T-helper 1 cell treated with Interleukin-12 subunit alpha and Interleukin-12 subunit beta and Interleukin-4 antibody, amounts not matched to agents 30 ng/mL and 1 ng/mL, for 36 hours (primary cell): Measurements from ENCODE around the gene LBX2. TPM values are rescaled to one million over a fixed set of nuclear protein-coding genes. Genes with fewer than 3 reads are reported as not detected.

Experiments used
- intact Hi-C: fragments of 100-400 bp; cut with micrococcal nuclease; formaldehyde crosslinking; loops from one replicate; pipeline ENCODE4 v1.15.1; 2024
- total RNA-seq: library from RNA; stranded (reverse); gene quantifications from 2 replicates; pipeline ENCODE4 v1.2.3, GENCODE V29; 2022

The LBX2 gene
- total RNA-seq, 1 donor from 2014 or later, result 0.42 TPM

DNA sequence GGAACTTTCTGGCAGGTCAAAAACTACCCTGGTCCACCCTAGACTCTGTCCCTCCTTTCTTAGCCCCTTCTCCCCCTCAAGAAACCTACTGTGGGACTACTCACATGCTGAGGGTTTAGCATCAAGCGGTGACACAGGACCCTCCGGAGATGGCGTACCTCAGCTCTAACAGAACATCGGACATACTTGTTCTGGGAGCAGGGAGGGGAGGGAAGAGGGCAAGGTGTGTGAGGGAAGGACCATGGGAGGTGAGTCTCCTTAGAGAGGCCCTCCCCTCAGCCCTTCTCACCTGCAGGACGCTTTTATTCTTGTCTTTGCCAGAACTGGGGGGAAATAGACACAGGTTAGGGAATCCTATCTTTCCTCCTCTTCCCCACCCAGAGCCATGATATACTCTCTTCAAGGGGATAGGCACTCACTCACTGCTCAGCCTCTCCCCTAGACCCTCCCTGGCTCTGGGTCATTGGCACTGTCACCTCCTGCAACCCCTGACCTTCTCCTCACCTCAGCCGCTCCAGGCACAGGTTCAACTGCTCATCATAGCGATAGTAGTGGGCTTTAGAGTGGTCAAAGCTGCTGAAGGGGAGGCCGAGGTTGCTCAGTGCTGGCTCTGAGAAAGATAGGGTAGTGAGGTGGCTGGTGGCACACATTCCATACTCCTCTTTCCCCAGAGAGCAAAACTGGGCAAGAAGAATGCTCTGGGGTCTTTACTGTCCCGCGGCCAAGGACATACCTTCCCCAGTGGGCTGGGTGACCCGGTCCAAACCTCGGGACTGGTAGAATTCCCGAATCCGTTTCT is 6.2 kb upstream of the LBX2 start:
- intact Hi-C loops, result loop anchor here (2.0 kb wide), 4 partner anchors 51 to 239 kb away; partner anchors contain the start of genes C2orf81, INO80B, SEMA4F and WDR54

DNA sequence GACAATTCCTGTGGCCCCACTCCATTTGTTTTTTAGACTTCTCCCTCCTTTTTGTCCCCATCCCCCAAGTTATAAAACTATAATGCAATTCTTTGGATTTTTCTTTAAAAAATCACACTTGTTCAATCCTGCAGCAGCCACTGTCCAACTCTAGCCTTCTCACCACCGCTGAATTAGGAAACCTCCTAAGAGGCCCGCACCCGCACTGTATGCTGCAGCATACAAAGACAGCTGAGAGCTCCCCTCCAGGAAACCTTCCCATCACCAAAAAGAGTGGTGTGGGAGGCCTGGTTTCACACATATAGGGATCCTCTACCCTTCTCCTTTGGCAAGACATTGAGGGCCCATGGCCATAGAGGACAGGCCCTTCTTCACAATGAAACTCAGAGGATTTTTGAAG is 5.2 kb upstream of the LBX2 start:
- intact Hi-C loops, result loop anchor here (5.0 kb wide), 1 partner anchor 1212 kb away; the partner anchor contains the start of gene EGR4

DNA sequence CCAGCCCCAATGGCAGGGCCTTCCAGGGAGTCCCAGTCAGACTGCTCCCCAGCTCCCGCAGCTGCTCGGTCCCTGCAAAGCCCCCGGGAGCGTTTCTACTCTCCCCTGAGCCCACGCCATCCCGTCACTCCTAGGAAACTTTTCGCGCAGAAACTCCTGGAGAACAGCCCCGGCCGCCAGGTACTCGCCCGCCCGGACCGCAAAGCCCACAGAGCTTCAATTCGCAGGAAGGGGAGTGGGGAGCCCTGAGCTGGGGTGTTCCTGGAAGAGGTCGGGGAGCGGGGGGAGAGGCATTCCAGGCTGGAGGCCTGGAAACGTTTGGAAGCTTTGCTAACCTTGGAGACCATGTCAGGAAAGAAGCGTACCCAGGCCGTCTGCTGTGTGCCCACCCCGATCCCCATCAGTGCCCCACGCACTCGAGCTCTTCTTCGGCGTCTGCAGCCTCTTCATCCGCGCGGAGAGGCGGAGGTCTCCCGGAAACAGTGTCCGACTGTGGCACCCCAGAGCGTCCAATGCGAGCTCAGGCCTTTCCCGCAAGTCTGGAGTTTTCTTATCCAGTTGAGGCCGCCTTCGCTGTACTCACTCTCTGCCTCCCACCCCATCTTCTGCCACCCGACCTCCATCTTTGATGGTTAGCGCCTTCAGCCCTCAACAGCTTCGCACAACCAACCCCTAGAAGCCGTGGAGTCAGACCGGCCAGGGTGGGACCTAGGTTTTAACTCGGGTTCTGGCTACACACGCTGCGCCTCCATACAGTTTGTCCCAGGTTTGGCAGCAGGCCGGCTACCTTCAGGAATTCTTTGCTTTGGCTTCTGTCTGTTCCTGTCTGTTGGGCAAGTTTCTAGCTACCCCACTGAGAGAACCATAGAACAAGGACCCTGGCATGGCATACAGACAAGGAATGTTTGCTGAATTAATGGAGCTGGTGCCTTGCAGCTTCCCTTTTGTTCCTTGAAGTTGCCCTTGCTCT is 4.4 kb upstream of the LBX2 start:
- intact Hi-C loops, result loop anchor here (1.0 to 5.0 kb wide), 2 partner anchors 20 to 1211 kb away; partner anchors contain the start of genes EGR4 and TTC31

DNA sequence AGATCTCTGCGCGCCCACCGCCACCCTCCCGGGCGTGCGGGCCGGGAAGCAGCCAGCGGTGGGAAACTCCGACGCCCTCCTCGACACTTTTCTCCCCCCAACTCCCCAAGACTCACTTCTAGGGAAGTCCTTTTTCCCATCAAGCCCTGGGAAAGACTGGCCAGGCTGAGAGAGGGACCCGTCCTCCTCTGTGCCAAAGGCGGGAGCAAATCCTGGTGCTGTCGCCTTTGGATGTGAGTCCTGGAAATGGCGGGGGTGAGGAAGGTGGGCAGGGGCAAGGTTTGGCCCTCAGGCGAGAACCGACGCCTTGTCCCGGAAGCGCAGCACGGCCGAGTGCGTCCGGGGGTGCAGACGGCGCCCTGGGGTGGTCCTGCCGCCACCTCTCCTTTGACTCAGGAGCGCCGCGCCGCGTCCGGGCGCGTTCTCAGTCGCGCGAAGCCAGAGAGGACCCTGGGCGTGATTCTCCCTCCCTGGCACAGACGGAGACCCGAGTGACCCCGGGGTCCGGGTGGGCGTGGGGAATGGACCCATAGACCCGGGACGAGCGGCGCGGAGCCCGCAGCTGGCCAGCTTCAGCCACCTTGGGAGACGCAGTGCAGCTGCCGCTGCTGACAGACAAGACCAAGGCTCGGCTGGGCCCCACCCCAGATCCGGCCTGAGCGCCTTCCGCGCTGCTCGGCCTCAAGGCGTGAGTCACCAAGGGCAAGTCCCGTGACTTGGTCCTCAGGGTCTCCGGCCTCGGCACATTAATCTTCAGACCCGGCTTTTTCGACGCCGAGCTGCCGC is 3.5 kb upstream of the LBX2 start:
- intact Hi-C loops, result loop anchor here (1.0 to 5.0 kb wide), 2 partner anchors 20 to 1211 kb away; partner anchors contain the start of genes EGR4 and TTC31

DNA sequence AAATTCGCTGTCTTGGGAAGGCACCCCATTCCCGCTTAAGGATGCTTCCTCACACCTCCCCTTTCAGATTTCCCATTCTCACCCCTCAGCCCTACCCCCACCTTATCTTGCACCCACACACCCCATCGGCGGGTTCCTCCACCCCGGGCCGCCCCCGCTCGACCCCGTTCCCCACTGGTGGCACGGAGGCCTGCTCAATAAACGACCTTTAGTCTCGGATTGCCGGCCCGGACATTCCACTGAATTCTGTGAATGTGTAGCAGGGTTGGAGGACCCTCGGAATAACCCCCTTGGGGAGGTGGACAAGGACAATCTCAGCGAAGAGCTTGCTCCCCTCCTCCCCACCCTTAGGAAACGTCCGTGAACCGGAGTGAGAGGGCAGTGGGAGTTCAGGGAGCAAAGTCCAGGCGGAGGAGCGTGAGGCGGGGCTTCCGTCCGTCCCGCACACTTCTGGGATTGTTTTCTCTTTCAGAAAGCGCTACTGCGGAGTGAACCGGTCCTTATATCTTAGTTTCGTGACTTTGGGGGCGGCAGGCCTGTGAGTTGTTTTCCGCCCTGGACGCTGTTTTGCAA is 2.8 kb upstream of the LBX2 start:
- intact Hi-C loops, result loop anchor here (5.0 kb wide), 1 partner anchor 1210 kb away; the partner anchor contains the start of gene EGR4

DNA sequence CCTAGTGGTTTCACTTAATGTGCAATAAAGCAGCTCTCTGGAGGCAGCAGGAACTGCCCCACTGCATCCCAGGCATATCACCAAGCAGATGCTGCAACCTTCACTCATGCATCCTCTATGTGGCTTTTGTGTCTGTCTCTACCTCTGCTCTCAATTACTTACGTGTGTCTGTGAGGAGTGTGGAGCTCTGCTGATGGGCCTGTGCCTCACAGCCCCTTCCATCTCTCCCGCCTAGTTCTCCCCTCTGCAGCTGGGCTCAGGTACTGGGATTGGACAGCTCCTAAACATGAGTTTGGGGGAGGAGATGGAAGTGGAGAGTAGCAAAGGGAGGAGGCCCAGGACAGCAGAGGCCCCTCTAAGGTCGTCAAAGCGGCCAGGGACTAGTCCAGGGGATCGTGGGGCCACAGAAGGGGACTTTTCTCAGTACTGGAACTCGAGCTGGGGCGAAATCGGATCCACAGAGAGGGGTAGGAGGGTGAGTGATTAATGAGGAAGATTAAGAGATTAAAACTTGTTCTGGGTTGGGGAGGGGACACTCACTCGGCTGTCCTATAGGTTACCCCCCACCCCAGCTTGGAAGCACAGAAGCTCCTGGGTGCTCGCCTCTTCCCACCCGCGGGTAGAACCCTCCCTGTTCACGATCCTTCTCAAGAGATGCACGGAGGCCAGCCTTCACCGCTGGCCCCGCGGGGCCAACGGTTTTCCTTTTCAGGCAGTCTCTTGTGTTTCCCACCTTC is 2.1 kb upstream of the LBX2 start:
- intact Hi-C loops, result loop anchor here (5.0 kb wide), 1 partner anchor 1209 kb away; the partner anchor contains the start of gene EGR4

DNA sequence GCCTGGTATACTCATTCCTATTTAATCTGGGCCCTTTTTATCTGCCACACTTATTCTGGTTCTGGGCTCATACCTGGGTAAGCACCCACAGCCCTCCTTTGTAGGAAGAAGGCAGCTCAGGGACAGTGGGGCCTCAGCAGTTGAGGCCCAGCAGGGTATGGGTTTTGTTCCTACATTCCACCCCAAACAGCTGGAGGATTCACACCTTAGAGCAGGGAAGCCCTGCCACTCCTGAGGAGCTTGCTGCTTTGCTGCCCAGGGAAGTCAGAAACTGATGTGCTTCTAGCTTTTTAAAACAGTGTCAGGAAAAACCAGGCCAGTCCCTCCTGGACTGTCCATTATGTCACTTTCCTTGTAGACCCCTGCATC is 1.2 kb upstream of the LBX2 start:
- intact Hi-C loops, result loop anchor here (5.0 kb wide), 1 partner anchor 1208 kb away; the partner anchor contains the start of gene EGR4

DNA sequence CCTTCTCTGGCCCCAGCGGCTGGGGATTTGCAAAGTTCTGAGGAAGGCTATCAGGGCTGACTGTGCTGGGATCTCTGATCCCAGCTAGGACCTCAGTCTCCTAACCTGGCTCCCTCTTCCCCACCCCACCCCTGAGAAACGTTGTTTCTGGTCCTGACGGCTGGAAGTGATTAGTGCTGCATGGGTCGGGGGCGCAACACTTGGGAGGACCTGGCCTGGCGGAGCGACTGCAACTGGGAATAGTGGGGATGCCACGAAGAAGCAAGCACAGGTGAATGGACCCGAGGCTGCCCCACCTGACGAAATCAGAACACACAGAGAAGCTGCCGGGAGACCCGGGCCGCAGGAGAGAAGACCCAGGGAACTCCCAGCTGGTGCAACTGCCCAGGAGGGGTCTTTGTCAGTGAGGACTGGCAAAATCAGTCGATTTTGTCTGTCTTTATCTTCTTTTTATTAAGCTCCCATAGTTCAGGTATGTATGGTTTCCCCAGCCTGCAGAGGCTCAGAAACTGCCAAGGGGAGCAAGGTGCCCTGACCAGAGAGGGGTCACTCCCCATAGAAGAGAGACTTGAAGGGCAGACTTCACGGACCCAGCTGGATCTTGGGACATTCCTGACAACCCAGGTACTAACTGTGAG is 656 bp upstream of the LBX2 start:
- intact Hi-C loops, result loop anchor here (1.0 to 5.0 kb wide), 2 partner anchors 16 to 1208 kb away; partner anchors contain the start of gene EGR4

DNA sequence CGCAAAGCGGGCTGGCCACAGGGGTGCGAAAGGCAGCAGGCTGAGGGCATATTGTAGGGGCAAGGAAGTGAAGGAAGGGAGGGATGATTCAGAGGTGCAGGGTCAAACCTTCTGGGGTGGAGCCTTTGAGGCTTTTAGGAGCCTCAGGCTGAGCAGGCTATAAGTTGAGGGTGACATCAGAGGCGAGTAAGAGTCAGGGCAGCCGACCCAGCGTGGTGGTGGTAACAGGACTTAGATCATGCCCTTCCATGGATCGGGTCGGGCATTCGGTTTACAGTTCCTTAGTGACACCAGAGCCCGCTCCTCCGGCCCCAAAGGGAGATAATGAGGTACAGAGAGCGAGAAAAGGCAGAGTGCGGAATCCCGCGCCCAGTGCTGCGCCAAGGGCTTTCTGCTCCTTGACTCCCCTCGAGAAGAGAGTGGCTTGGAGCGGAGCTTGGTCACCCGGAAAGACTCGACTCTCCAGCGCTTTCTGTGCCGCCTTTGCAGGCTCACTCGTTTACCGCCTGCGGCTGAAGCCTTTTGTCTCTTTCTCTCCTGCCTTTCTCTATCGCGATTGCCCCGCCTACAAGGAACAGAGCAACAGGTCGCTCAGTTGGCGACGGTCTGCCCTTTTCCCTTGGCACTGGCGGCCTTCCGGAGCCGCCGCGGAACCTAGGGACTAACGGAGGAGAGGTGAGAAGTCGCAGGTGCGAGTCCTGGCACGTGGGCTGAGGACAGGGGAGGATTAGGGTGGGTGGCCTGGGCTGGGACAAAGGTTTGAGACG is 720 bp downstream of the LBX2 start:
- intact Hi-C loops, result loop anchor here (1.0 kb wide), 5 partner anchors 9 to 89 kb away; partner anchors contain the start of genes AUP1, HTRA2, PCGF1 and TTC31

DNA sequence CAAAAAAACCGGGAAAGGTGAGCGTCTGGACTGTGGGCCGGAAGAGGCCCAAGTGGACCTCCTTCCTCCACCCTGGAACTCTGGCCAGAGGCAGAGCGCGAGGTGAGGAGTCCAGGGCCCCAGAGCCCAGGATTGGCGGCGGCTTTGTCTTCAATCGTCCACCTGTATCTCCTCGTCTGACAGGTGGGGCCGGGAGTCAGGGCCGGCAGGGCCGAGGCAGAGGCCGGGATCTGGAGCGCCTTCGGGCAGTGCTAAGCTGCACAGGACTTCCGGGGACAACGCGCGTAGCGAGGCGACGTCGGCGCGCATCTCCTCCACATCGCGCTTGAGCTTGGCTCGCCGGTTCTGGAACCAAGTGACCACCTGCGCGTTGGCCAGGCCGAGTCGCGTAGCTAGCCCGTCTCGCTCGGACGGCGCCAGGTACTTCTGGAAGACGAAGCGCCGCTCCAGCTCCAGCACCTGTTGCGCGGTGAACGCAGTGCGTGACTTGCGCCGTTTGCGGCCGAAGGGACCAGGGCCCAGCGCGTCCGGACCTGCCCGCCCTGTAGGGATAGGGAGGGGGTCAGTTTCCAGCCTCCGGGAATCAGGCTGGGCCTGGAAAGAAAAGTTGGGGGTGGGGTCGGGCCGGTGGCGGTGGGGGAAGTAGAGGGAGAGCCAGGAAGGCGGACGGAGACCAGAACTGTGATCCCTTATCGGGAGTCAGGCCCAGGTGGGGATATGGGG is 1.5 kb downstream of the LBX2 start:
- intact Hi-C loops, result loop anchor here (1.0 kb wide), 4 partner anchors 9 to 89 kb away; partner anchors contain the start of genes AUP1, HTRA2, PCGF1 and TTC31

DNA sequence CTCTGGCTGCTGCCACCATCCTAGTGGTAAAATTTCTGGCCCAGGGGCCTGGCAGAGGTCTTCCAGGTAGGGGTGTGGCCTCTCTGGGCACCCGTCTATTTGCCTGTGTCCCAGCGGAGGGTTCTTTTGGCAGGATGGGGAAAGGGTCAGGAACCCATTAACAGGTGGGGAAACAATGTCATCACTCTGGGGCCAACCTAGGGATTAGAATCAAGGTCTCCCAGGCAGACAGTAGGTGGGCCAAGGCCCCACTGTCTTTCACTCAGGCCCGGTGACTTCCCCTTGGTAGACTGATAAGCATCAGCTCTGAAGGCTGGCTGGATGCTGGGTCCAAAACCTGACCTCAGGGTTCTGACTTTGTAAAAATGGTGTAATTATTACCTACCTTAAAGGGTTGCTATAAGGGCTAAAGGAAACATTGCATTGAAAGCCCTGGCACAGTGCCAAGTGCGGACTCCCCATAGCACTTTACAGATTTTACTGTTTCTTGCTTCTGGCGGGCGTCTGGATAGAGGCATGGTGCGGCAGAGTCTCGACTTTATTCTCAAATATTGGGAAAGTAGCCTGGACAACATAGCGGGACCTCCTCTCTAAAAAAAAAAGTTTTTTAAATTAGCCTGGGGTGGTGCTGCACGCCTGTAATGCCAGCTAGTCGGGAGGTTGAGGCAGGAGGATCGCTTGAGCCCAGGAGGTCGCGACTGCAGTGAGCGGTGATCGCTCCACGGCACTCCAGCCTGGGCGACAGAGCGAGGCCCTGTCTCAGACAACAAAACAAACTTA is 2.2 kb downstream of the LBX2 start:
- intact Hi-C loops, result no loop called here

DNA sequence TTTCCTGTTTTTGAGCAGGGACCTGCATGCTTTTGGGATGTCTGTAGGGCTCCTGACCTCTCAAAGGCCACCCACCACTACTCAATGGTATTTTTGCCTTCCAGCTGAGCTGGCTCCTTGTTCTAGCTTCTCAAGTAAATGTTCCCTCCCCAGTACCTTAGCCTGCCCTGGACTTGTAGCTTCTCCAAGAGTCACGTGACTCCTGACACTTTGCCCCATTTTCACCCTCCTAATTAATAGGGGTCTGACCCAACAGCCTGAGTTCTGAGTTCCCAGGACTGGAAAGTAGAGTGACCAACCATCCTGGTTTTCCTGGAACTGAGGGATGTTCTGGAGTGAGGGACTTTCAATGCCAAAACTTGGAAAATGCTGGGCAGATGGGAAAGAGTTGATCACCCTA is 4.0 kb downstream of the LBX2 start:
- intact Hi-C loops, result no loop called here

DNA sequence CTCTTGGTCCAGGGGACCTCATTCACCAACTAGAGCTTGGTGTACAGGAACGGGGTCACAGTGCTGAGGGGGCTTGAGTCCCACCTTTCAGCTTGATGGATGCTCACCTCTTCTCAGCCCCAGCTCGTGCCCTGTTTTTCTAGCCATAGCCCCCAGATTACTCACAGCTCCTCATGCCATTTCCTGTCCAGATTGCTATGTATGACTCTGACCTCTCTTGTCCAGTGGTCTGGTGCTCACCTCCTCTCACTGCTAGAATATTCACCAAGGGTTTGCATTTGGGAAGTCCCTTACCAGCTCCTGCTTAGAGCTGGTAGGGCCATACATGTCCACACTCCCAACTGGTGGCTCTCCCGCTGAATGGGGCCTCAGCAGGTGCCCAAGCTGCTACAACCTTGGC is 5.9 kb downstream of the LBX2 start:
- intact Hi-C loops, result no loop called here

DNA sequence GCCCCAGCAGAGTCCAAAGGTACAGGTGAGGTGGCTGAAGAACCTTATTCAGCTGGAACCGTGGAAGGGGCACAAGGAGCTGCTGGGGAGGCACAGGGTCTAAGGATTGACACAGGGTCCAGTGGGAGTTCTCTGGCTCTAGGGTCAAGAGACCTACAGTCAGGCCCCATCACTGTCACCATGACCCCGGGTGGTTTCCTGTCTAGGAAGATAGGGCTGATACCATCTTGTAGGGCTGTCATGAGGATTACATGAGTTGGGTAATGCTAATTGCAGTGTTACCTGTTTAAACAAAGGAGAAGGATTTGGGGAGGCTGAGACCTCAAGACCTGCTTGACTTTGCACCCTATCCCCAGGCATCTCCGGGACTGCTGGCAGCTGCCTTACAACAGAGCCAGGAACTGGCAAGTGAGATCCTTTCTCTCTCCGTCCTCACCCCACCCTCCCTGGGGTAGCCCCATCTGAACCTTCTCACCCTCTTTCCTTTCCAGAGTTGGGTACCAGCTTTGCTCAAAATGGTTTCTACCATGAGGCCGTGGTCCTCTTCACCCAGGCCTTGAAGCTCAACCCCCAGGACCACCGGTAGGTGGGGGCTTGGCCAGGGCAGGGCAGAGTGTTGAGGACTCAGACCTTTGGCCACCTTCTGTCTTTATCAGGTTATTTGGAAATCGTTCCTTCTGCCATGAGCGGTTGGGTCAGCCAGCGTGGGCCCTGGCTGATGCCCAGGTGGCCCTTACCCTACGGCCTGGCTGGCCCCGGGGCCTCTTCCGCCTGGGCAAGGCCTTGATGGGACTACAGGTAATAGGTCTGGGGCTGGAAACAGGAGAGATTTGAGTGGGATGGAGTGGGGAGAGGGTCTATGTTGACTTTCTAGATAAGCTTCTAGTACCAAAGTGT is 7.5 kb downstream of the LBX2 start:
- intact Hi-C loops, result no loop called here

DNA sequence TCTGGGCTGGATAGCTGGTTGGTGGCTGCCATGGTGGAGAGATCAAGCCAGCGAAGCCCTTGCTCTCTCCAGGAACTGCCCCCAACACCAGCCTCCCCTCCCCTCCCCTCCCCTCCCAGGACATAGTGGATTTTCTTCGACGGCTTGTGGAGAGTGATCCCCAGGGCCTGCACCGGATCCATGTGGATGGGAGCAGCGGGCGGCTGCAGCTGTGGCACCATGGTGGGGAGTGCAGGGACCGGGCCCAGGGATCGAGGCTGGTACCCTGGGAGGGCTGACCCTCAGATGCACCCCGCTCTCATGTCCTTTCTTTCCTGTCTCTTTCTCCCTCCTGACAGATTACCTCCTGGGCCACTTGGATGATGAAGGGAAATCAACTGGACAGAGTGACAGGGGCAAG is 9.5 kb downstream of the LBX2 start:
- intact Hi-C loops, result no loop called here
